G401.6 (cell line): ENCODE measurements around the gene PHEX.
A peak's percentile ranks its signal among the peaks of the same experiment; 100 is the strongest.

ENCODE experiments used
- FAIRE-seq: peaks from 2 replicates; lab custom pipeline; 2012; peaks lifted over from hg19 to GRCh38; lab: Jason Lieb, UNC

The PHEX gene

GRCh38 chrX:22032084-22032483, at the start of gene PHEX:
PHEX (plus strand) TSS chrX:22032325; CDS start chrX:22033006, 681 bp downstream.
- no peak for FAIRE-seq

DNA sequence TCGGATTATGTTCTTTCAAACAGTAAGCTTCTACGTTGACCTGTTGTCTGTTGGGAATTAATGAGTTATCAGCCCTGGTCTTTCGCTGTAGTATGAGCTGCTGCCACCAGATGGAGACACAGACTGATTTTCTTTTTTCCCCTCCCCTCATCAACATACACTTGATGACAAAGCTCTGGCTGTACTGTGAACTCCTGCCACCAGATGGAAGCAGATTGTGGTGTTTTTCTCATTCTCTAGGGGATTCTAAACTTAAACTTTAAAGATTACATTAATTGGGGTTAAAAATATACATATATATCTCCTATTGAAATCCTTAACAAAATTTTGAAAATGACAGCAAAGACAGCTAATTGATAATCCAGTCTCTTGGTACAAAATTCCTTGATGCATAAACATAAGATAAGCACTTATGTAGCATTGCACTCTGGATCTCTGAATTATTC, 46.8 kb upstream of the PHEX start:
- peak; percentile 97 for FAIRE-seq

GRCh38 chrX:21986596-21986995, 45.5 kb upstream of the PHEX start:
- FAIRE-seq = no peak

DNA sequence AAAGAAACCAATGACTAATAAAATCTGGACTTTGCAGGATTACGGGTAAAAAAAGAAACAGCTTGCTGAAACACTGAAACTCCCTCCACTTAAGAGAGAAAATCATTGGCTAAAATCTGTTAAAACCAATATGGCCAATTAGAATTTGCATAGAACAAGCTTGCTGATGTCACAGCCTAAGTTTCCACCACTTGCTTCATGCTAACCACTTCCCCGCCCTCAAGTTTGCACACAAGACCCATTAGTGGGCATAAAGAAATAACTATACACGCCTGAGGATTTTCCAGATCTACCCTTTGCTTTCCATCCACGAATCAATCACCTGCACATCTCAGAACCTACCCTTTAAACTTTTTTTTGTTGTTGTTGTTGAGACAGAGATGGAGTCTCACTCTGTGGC, 42.7 kb upstream of the PHEX start:
- no peak for FAIRE-seq

- FAIRE-seq = no peak
These were observed 41.3 kb upstream of the PHEX start for GRCh38 chrX:21990832-21991231.

GRCh38 chrX:21991504-21991903, 40.6 kb upstream of the PHEX start:
- FAIRE-seq = no peak

GRCh38 chrX:21993265-21993664, 38.9 kb upstream of the PHEX start:
- no peak for FAIRE-seq

DNA sequence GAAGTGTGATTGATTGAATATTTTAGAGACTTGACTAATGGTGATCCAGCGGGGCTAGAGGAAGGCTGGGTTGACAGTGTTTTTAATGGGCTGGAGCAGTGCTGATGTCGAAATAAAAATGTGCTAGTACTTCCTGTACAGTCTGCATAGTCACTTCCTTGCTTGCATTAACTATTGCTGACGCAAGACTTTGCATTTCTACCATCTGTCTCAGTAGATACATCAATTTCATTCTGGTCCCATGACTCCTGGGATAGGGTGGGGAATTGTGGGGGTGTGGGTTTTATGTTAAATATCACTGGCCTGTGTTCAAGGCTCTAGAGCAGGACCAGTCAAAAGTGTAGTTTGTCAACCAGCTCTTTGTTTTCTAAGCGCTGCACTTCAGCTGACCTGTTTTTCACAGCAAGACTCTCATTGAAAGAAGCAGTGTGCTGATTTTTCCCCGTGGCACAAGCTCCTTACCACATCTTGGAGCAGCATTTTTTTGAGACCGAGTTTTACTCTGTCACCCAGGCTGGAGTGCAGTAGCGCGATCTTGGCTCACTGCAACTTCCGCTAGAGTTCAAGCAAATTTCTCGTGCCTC, 35.2 kb upstream of the PHEX start:
- no peak for FAIRE-seq

DNA sequence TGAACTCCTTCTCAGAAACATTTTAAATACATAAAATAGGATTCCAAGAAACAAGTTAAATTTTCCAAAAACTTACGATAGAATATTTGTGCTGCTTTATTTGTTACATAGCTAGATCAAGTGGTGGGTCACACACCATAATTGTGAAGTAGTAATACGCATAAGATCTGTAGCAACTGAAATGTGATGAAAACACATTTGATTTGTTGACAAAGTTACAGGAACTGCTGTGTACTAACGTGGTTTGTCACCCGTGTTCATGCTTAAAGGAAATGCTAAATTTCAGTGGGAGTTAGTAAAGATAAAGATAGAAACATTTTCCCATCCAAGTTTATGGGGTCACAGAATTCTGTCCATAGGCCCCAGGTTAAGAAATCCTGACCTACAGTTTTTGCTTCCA, 34.1 kb upstream of the PHEX start:
- FAIRE-seq = no peak

- no peak for FAIRE-seq
These were observed 27.3 kb upstream of the PHEX start for GRCh38 chrX:22004866-22005265.

DNA sequence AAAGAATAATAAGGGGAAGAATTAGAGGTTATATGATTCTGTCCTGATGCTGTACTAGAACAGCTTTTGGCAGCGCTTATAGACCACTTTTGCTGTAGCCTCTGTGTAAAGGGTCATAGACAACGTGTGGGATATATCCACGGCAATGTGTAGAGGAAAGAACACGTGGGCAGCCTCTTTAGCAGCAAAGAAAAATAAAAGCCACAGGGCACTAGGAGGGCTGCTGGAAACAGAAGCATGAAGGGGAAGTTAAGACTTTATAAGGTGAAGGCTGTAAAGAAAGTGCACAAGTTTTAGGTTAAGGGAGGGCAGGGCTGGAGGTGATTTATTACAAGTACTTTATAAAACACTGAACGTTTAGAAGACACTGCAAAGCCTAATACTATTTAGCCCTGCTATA, 20.1 kb upstream of the PHEX start:
- no peak for FAIRE-seq

DNA sequence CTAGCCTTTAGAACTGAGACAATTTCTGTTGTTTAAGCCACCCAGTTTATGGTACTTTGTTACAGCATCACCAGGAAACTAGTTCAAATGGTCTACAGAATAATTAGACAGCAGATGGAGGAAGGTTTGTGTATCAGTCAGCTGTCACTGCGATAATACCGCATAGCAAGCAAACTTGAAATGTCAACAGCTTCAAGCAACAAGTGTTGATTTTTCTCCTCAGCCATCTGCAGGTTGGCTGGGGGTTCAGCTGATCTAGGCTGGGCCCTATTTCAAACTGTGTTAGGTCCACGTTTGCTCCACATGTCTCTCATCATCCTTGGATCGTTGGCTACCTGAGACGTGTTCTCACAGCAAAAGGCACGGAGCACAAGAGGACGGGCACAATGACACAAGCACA, 19.2 kb upstream of the PHEX start:
- FAIRE-seq = no peak

DNA sequence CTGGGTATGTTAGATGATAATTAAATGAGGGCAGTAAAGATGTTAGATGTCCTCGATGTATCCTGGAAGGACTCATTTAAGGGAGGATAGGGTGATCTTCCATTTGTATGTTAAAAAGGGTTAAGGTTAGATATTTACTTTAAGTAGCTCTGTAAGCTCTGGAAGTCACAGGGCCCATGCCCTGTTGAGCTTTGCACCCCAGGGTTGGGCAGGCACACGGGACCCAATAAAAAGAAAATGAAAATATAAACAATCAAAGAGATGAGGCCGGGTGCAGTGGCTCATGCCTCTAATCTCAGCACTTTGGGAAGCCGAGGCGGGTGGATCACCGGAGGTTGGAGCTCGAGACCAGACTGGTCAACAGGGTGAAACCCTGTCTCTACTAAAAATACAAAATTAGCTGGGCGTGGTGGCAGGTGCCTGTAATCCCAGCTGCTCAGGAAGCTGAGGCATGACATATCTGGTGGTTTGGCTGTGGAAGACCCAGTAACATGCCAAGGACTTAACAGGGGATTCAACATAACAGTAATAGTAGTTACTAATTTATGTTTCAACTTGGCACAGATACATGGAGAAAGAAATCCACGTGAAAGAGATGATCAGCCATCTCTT, 16.9 kb upstream of the PHEX start:
- FAIRE-seq = no peak

GRCh38 chrX:22021751-22022324, 10.3 kb upstream of the PHEX start:
- FAIRE-seq = no peak

- no peak for FAIRE-seq
These were observed 7.5 kb upstream of the PHEX start for GRCh38 chrX:22024577-22024976.

DNA sequence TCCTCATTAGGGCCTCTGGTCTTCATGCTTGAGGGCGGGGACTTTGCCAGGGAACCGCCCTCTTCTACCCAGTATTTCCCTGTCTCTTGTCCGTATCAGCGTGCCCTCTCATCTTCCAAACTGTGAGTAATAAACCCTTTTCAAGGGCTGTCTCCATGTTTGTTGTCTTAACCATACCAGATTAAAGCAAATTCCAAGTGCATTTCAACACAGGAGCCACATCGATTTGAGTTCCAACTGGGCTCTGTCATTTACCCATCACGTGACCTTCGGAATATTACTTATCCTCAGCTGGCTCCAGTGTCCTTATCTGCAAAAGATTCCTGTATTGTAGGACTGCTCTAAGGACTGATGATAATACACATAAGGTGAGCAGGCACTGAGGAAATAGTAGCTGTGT, 6.4 kb upstream of the PHEX start:
- no peak for FAIRE-seq

GRCh38 chrX:22026731-22027130, 5.4 kb upstream of the PHEX start:
- no peak for FAIRE-seq

DNA sequence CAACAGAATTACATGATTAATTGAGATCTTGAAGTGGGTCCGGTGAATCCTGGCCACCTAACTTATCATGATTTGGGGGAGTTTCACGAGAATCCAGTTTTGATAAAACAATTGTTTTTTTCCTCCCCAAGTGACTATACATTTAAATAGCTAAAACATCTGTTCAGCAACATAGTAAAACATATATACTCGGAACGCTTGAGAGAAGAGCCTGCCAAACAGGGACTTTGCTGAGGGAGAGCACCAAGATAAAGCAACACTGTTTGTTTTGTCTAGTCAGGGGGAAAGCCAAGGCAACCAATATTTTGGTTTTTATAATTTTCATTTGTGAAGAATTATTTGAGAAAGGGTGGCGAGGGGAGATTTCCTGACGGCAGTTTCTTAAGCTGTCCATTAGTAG, 381 bp downstream of the PHEX start:
- no peak for FAIRE-seq

DNA sequence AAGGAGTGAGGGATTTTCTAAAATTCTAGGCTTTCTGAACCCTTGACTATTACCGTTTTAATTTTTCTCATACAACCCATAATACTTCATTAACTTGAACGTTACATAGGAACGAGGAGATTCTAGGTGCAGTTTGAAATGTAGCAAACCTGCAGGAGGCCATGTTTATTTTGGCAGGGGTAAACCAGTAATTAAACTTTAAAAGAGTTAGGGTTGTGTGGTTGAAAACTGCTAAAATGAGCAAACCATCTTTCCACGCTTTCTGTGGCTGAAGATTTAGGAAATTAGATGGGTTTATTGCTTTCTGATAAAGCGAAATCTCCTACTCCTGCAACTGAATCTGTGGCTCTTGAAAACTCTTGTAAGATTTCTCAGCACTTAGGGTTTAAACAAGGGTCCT, 1.7 kb downstream of the PHEX start:
- FAIRE-seq = no peak

DNA sequence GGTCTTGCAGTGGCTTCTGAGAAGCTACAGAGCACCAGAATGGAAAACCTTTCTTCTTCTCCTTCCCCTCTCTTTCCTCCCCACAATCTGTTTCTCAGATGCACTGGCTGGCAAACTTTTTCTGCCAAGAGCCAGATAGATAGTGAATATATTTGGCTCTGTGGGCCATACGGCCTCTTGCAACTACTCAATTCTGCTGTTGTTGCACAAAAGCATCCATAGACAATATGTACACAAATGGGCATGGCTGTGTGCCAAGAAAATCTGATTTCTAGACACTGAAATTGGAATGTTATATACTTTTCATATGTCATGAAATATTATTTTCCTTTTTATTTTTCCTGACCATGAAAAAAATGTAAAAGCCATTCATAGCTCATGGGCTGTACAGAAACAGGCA, 3.1 kb downstream of the PHEX start:
- no peak for FAIRE-seq

GRCh38 chrX:22037225-22037624, 5.1 kb downstream of the PHEX start:
- FAIRE-seq = no peak

DNA sequence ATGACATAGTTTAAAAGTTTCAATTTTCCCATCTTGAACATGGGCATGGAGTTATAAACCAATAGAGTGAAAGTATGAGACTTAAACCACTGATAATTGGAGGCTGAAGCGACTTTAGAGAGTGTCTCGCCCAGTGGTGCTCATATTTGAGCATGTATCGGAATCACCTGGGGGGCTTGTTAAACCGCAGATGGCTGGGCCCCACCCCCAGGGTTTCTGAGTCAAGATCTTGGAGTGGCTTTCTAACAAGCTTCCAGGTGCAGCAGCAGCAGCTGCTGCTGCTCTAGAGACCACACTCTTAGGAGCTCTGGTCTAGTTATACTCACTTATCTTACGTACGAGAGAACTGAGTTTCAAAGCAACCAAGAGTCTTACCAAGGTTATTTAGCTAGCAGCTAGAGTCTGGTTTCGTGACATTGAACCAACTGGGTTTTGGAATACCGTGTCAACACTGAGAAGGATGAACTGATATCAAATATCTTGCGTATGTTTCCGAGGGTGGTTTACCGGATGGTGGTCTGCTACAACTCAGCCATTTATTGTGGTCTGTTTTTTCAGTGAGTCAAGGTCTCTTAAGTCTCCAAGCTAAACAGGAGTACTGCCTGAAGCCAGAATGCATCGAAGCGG, 5.9 kb downstream of the PHEX start:
- FAIRE-seq = no peak

GRCh38 chrX:22039541-22039940, 7.4 kb downstream of the PHEX start:
- FAIRE-seq = no peak

DNA sequence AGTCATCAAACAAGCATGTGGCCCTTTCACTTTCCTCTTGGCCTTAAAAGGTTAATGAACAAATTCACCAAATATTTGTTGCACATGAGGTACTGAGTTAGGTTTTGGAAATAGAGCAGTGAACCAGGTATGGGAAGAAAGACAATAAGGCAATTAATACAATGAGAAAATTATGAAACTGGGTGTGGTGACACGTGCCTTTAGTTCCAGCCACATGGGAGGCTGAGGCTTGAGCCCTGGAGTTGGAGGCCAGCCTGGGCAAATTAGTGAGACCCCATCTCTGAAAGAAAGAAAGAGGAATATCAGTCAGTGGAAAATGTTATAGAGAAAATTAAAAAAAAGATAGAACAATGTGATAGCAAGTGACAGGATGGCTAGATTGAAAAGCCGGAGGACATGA, 8.1 kb downstream of the PHEX start:
- no peak for FAIRE-seq
